ENCODE results near the gene RASSF5. TPM values are rescaled to one million over a fixed set of nuclear protein-coding genes. Genes with fewer than 3 reads are reported as not detected.
A peak's percentile ranks its signal among the peaks of the same experiment; 100 is the strongest.

The RASSF5 gene
- total and polyA plus RNA-seq, 9 of the 15 experiments (the other 6 are each of a cell fraction or from before 2014, with no cell fraction given), result 6.1 to 41.0 (median 25.2) TPM

GRCh38 chr1:206612129-206612876, 105.0 kb downstream of the RASSF5 start, which contains the start of gene EIF2D (continued):
- TF ChIP-seq ZNF507 (tag; conservative IDR thresholded peaks at IDR 0.05) (no peak), RREB1 (CRISPR knock-in tag; IDR thresholded peaks at IDR 0.05) (peak; percentile 98), CREM (IDR thresholded peaks at IDR 0.05; ENCODE audit: low read depth) (peak; percentile 83), ARID4B (CRISPR knock-in tag; IDR thresholded peaks at IDR 0.05) (peak; percentile 99), ZNF124 (CRISPR knock-in tag; IDR thresholded peaks at IDR 0.05) (no peak), DLX4 (CRISPR knock-in tag; IDR thresholded peaks at IDR 0.05) (no peak), BMI1 (IDR thresholded peaks at IDR 0.05; ENCODE audit: low read length) (no peak; the same call in 1 of the 2 replicates), ZNF146 (CRISPR knock-in tag; IDR thresholded peaks at IDR 0.05; ENCODE audit: unreplicated experiment) (no peak), NR4A1 (CRISPR knock-in tag; IDR thresholded peaks at IDR 0.05) (0 out of 2 replicates have a peak, but pooled peaks have one; percentile 27), NR4A1 (tag; IDR thresholded peaks at IDR 0.05) (peak; percentile 92), MEF2A (IDR thresholded peaks at IDR 0.05; ENCODE audit: control insufficient read depth, low read depth, low read length) (peak; percentile 77; the same call in 1 of the 2 replicates), LCOR (CRISPR knock-in tag; IDR thresholded peaks at IDR 0.05) (peak; percentile 97), DDX20 (tag; IDR thresholded peaks at IDR 0.05; ENCODE audit: low read depth) (no peak), ZNF696 (CRISPR knock-in tag; conservative IDR thresholded peaks at IDR 0.05) (no peak), FOXJ3 (CRISPR knock-in tag; IDR thresholded peaks at IDR 0.05) (no peak)

Measured in K562 (cell line).